HUDEP-2 (cell line): ENCODE measurements around the gene NT5C3B.
A peak's percentile ranks its signal among the peaks of the same experiment; 100 is the strongest.
"Not testable (repeated sequence)": the region's sequence is repeated elsewhere in the genome, so short reads cannot be mapped to it uniquely, and the experiment has no call there.

ENCODE experiments used
- DNase-seq, 76 experiments: peaks; one replicate each; lab custom pipeline; 2025; ENCODE audit not compliant: unreplicated experiment in 76 of 76; lab: John Stamatoyannopoulos, UW

NT5C3B gene

GRCh38 chr17:41840781-41841180 lies 4.7 kb upstream of the NT5C3B start:
- DNase-seq = not testable (repeated sequence)

- DNase-seq = not testable (repeated sequence)
Observed at GRCh38 chr17:41839448-41839847, 3.4 kb upstream of the NT5C3B start.

DNA sequence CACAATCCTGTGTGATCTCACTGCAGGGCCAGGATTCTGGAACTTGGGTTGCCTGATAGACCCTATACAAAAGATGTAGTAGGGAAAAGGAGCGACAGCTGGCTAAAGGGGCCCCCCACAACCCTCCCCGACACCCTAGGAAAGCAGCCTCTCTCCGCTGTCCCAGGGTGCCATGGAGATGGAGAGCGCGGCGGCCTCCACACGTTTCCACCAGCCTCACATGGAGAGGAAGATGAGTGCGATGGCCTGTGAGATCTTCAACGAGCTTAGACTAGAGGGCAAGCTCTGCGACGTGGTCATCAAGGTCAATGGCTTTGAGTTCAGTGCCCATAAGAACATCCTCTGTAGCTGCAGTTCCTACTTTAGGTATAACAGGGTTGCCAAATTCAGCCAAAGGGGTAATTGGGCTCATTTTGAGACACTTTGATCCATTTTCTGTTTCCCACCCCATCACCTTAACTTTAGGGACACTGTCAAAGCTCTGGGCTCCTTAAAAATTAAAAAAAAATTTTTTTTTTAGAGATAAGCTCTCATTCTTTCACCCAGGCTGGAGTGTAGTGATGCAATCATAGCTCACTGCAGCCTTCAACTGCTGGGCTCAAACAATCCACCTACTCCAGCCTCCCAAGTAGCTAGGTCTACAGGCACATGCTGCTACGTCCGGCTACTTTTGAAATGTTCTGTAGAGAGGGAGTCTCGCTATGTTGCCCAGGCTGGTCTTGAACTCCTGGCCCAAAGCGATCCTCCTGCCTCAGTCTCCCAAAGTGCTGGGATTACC lies 1.9 kb upstream of the NT5C3B start, which contains the start of gene KLHL10:
Gene KLHL10 (plus strand): TSS at position 65 of the 778 bp plus-strand sequence. CDS start 108 bp downstream, at position 173.
- no peak for DNase-seq

- no peak for DNase-seq
Observed at GRCh38 chr17:41836550-41837196, 641 bp upstream of the NT5C3B start.

DNA sequence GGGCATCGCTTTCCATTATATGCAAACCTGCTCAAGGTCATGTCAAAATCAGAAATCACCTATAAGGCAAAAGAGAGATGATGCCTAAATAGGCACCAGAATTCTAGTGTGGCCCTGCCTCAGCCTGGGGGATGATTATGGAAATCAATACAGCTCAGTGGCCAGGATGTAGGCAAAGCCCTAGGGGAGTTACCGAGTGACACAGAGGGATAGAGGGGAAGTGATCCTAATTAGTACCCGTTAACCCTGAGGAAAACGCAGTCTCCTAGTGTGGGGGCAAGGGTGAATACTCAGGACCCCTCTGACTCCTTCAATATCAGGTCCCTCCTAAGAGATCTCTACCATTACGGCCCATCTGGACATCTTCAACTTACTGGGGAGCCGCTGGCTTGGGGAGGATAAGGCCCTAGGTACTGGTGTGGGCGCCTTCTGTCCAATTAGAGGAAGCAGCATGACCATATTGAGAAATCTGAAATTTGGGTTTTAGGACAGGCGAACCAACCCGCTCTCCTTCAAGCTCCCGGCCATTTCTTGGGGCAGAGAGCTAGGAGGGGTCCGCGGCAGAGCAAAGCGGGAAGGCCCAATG lies 725 bp downstream of the NT5C3B start:
- DNase-seq = no peak

DNA sequence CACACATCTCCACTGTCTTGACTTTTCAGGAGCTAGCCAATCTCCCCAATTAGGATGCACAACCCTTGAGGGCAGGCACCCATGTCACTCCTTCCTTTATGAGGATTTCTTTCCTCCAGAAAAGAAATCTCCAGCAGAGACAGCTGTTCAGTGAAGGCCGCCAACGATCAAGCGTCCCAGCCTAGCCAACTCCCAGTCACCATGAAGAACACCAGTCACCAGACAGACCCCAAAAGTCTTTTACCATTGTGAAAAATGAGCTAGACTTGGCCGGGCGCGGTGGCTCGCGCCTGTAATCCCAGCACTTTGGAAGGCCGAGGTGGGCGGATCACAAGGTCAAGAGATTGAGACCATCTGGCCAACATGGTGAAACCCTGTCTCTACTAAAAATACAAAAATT lies 6.1 kb downstream of the NT5C3B start:
- DNase-seq = not testable (repeated sequence)

- no peak for DNase-seq
Observed at GRCh38 chr17:41825175-41825845, 10.7 kb downstream of the NT5C3B start.

DNA sequence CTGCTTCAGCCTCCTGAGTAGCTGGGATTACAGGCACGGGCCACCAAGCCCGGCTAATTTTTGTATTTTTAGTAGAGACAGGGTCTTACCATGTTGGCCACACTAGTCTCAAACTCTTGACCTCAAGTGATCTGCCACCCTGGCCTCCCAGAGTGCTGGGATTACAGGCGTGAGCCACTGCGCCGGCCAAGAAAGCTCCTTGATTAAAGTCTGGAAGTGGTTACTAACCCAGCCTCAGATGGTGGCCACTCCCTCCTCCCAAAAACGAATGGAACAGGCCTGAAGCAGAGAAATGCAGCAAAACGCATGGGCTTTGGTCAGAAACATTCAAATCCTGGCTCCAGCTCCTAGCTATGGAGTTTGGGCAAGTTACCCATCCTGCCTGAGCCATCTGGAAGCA lies 11.9 kb downstream of the NT5C3B start:
- DNase-seq = no peak

- DNase-seq = no peak
Observed at GRCh38 chr17:41823580-41823979, 12.5 kb downstream of the NT5C3B start.

DNA sequence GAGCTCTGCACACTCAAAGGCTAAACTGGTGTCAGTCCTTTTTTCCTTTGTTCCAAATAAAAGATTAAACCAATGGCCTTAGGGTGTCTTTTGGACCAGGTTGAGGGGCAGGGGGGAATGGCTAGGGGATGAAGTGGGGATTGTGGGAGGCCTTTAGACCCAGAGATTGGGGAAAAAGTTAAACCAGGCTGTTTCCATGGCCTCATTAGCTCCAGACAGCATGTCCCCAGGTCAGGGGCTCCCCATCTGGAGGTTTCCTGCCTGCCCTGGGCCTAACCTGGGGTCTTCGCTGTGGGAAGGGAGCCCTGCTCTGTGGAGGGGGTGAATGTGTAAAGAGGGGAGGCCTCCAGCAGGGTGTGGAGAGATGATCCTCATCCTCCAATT lies 12.9 kb downstream of the NT5C3B start:
- no peak for DNase-seq

DNA sequence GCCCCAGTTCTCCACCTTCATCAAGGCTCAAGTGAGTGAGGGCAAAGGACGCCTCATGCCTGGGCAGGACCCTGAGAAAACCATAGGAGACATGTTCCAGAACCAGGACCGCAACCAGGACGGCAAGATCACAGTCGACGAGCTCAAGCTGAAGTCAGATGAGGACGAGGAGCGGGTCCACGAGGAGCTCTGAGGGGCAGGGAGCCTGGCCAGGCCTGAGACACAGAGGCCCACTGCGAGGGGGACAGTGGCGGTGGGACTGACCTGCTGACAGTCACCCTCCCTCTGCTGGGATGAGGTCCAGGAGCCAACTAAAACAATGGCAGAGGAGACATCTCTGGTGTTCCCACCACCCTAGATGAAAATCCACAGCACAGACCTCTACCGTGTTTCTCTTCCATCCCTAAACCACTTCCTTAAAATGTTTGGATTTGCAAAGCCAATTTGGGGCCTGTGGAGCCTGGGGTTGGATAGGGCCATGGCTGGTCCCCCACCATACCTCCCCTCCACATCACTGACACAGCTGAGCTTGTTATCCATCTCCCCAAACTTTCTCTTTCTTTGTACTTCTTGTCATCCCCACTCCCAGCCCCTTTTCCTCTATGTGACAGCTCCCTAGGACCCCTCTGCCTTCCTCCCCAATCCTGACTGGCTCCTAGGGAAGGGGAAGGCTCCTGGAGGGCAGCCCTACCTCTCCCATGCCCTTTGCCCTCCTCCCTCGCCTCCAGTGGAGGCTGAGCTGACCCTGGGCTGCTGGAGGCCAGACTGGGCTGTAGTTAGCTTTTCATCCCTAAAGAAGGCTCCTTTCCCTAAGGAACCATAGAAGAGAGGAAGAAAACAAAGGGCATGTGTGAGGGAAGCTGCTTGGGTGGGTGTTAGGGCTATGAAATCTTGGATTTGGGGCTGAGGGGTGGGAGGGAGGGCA lies 13.6 kb downstream of the NT5C3B start:
- DNase-seq = no peak

GRCh38 chr17:41821776-41822175 lies 14.3 kb downstream of the NT5C3B start:
- no peak for DNase-seq

- DNase-seq = no peak
Observed at GRCh38 chr17:41818024-41818423, 18.0 kb downstream of the NT5C3B start.

GRCh38 chr17:41816637-41817320 lies 19.3 kb downstream of the NT5C3B start:
- no peak for DNase-seq

DNA sequence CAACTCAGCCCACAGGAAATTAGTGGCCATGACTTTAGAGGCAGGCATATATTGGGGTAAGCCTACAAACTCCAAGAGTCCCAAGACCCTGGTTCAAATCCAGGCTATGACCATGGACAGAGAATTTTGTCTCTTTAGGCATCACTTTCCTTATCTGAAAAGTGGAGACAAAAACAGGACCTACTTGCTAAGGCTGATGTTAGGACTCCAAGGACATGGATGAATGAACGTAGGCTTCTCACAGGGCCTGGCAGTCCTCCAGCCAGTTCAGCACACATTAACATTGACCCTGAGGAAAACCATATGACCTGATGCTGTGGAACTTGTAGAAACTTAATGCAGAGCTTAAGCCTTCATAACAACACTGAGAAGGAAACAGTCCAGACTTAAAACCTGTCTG lies 21.8 kb downstream of the NT5C3B start:
- no peak for DNase-seq

DNA sequence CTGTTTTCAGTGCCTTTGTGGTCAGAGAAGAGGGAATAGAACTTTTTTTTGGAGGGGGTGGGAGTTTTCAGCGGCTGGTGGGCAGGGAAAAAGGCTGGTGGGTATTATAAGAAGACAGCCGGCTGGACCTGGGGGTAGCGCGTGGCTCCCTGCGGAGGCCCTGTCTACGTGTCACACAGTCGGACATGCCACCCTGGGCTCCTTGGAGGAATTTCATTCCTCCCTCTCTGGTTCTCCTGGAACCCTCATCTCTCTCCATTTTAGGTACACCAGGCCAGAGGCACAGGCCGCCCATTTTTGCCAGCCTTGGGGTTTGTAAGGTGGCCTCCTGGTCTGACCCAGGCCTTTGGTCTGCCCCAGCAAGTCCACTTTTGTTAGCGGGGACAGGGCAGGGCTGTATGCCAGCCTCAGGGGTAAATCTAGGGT lies 22.3 kb downstream of the NT5C3B start:
- no peak for DNase-seq

GRCh38 chr17:41813152-41813680 lies 22.8 kb downstream of the NT5C3B start:
- DNase-seq = no peak

GRCh38 chr17:41812381-41813151 lies 23.5 kb downstream of the NT5C3B start, which contains the start of gene FKBP10:
FKBP10 (plus strand) TSS chr17:41813004; CDS start chr17:41813035, 31 bp downstream.
- DNase-seq = peak in 5 of 76 experiments; percentile 9 to 22 (median 10)
